Testis (tissue), 3 donors: Measurements from ENCODE around the gene ITPKC. TPM values are rescaled to one million over a fixed set of nuclear protein-coding genes. Genes with fewer than 3 reads are reported as not detected.

Experiments used
- DNase-seq: peaks from one replicate; pipeline ENCODE4 v3.0.0-alpha.2; 2019
- H3K27ac ChIP-seq, 2 donors: fragments of 200-600 bp; sonication (generic); one replicate each; pipeline ENCODE4 v1.5.1; 2019
- H3K27me3 ChIP-seq: fragments of 200-600 bp; sonication (generic); one replicate; pipeline ENCODE4 v1.5.1; 2019
- H3K36me3 ChIP-seq: fragments of 200-600 bp; sonication (generic); one replicate; pipeline ENCODE4 v1.5.1; 2017; ENCODE audit warnings: low read depth; ENCODE audit errors: missing control alignments
- H3K4me1 ChIP-seq: fragments of 200-600 bp; sonication (generic); one replicate; pipeline ENCODE4 v1.5.1; 2019
- H3K4me3 ChIP-seq, 2 donors: fragments of 200-600 bp; sonication (generic); one replicate each; pipeline ENCODE4 v1.5.1; 2017 to 2019
- H3K9me3 ChIP-seq: fragments of 200-600 bp; sonication (generic); one replicate; pipeline ENCODE4 v1.5.1; 2017
- POLR2A ChIP-seq: fragments of 450-650 bp; IDR thresholded peaks from one replicate; pipeline ENCODE4 v1.6.1; 2017; ENCODE audit warnings: antibody characterized with exemption, mild to moderate bottlenecking, moderate library complexity
- WGBS, 2 donors: methylation state at CpG; one replicate each; pipeline ENCODE4 v1.1.5; 2018; 5-methylcytosine and 5-hydroxymethylcytosine counted together
- intact Hi-C: fragments of 100-400 bp; cut with DNase I; formaldehyde crosslinking; loops from one replicate; pipeline ENCODE4 v1.15.1; 2023; ENCODE audit warnings: low total_unique reads
- polyA plus RNA-seq: library from polyadenylated mRNA; stranded (reverse); fragments of 350-450 nt; fragmentation: Illumina TruSeq; extraction: RNeasy Lipid Tissue Mini Kit (QIAGEN cat#74804); gene quantifications from one replicate; pipeline ENCODE4 v1.2.3, GENCODE V29; 2014; ENCODE audit warnings: low read depth, low replicate concordance; ENCODE audit not compliant: insufficient read depth
- total RNA-seq, 2 donors: library from RNA; depleted of rRNA; stranded (reverse); fragments of >200 nt; gene quantifications; one replicate each; pipeline ENCODE4 v1.2.3, GENCODE V29; 2016
- TF ChIP-seq, protein P1 (sequence below), 3 experiments: fragments of 450-650 bp in 2 of 3; fragments of 200-600 bp in 1 of 3; sonication (generic) in 1 of 3; IDR thresholded peaks; one replicate each; pipeline ENCODE4 v1.5.1; 2016 to 2019; ENCODE audit warnings: antibody characterized with exemption in 3 of 3, mild to moderate bottlenecking in 2 of 3, moderate library complexity in 1 of 3

Gene ITPKC
- total and polyA plus RNA-seq, 3 donors from 2014 or later: 11.6 to 20.8 (median 19.2) TPM

DNA sequence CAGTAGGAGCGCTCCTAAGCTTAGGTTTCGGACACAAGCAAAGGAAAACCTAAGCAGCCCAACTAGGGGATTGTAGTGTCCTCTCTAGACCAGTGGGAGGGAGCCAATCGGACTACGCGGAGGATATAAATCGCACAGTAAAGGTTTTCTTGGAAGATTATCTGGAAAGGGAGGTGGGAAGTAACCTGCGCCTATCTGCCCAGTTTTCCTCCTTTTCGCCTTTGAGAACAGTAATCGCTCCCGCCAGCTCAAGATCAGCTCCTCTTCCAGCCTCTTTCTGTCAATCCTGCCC is 60.7 kb downstream of the ITPKC start:
- Histone ChIP-seq H3K4me3 (peak overlapping the region; percentile 73 to 95), H3K27ac (peak overlapping the region; percentile 95 to 96), H3K9me3 (no peaks in the 10 kb centered on the region), H3K4me1 (peaks cover 12% of the 10 kb centered on the region), H3K36me3 (no peaks in the 10 kb centered on the region), H3K27me3 (no peaks in the 10 kb centered on the region)
- intact Hi-C loops: no loop called here
- no peak for DNase-seq
- WGBS, 2 donors: 0% methylated on average over 10 of the region's 10 CpGs
- TF ChIP-seq, protein P1, sequence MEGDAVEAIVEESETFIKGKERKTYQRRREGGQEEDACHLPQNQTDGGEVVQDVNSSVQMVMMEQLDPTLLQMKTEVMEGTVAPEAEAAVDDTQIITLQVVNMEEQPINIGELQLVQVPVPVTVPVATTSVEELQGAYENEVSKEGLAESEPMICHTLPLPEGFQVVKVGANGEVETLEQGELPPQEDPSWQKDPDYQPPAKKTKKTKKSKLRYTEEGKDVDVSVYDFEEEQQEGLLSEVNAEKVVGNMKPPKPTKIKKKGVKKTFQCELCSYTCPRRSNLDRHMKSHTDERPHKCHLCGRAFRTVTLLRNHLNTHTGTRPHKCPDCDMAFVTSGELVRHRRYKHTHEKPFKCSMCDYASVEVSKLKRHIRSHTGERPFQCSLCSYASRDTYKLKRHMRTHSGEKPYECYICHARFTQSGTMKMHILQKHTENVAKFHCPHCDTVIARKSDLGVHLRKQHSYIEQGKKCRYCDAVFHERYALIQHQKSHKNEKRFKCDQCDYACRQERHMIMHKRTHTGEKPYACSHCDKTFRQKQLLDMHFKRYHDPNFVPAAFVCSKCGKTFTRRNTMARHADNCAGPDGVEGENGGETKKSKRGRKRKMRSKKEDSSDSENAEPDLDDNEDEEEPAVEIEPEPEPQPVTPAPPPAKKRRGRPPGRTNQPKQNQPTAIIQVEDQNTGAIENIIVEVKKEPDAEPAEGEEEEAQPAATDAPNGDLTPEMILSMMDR (IDR thresholded peaks at IDR 0.05): no peak
- TF ChIP-seq POLR2A: no peak

DNA sequence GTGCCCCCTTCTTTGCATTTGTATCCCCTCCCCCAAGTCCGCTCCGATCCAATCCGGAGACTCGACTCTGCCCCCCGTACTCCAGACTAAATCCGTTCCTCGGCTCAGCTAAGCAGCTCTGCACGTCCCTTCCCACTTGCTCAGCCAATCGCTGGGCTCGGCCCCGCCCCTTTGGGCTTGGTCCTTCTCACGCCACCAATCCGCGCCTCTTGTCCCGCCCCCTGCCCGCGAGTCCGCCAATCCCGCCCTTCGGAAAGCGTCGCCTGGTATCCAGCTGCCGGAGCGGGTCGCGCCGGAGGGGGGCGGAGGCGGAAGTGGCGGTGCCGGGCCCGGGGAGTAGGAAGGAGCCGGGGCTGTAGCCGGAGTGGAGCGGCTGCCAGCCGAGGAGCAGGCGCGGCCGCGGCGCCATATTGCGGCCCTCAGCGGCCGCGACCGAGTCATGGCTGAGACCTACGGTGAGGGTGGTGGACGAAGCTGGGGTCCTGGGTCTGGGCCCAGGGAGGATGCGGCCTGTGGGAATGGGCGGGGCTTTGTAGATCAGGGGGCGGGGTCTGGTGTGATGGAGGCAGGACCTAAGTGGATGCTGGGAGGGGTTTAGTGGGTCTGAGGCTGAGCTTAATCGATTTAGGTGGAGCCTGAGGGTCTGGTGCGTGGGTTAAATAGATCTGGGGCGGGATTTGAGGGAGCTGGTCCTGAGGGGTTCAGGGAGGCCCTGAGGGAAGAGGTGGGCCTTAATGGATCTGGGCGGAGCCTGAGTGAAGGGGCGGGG is 61.2 kb downstream of the ITPKC start, which contains the start of gene RAB4B:
RAB4B (plus strand) TSS at position 311 of the 769 bp plus-strand sequence; CDS start at position 440, 129 bp downstream.
- Histone ChIP-seq H3K27me3 (no peaks in the 10 kb centered on the region), H3K9me3 (no peaks in the 10 kb centered on the region), H3K4me1 (peaks cover 12% of the 10 kb centered on the region), H3K27ac (peak within 1 kb of the TSS; percentile 95 to 96), H3K4me3 (peak within 1 kb of the TSS; percentile 73 to 95), H3K36me3 (no peaks in the 10 kb centered on the region)
- intact Hi-C loops: no loop called here
- DNase-seq: peak; percentile 100
- TF ChIP-seq, protein P1 (IDR thresholded peaks at IDR 0.05): peak in 2 of 3 experiments; percentile 37 to 45
- peak; percentile 69 for TF ChIP-seq POLR2A
- WGBS, 2 donors: 1 to 2% methylated on average over 32 to 54 of the region's 56 CpGs

DNA sequence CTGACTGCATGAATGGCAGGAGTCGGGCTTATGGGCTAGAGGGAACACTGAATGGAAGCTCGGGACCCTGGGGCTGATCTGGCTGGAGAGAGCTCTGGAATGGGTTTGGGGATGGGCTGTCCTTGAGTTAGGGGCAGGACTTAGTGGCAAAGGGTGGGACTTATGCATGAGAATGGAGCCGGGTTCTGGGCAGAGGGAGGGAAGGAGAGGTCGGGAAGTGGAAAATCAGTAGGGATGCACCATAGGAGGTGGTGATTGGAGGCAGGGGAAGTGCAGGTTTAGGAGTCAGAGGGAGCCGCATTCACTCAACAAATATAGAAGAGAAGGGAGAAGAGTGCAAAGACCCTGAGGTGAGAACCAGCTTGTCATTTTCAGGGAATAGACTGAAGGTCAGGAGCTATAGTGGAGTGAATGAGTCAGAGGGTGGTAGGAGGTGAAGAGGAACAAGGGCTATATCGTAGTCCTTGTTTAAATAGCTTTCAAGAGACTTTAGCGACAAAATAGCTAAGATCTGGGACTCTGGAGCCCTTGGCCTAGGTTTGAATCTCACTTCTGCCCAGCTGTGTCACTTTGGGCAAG is 61.9 kb downstream of the ITPKC start:
- H3K36me3 ChIP-seq: no peaks in the 10 kb centered on the region
- peaks cover 12% of the 10 kb centered on the region for H3K4me1 ChIP-seq
- H3K27me3 ChIP-seq: no peaks in the 10 kb centered on the region
- TF ChIP-seq, protein P1 (IDR thresholded peaks at IDR 0.05): no peak
- no peak for TF ChIP-seq POLR2A
- no peak for DNase-seq
- H3K4me3 ChIP-seq: peak overlapping the region; percentile 73 to 95
- 9 to 12% methylated on average over 7 of the region's 7 CpGs for WGBS, 2 donors
- H3K9me3 ChIP-seq: no peaks in the 10 kb centered on the region
- intact Hi-C loops: no loop called here
- peak overlapping the region; percentile 95 to 96 for H3K27ac ChIP-seq

DNA sequence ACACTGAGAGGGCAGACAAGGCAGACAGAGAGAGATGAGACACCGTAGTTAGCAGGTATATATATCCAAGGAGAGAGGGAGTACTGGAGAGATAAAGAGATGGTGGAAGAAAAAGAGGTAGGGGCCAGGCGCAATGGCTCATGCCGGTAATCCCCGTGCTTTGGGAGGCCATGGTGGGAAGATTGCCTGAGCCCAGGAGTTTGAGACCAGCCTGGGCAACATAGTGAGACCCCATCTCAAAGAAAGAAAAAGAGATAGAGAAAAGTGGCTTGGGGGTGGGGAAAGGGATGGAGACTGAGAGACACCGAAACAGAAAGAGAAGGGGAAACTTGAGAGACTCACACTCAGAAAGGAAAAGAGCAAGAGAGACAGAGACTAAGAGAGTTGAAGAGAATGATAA is 63.7 kb downstream of the ITPKC start:
- intact Hi-C loops: no loop called here
- H3K4me1 ChIP-seq: peaks cover 12% of the 10 kb centered on the region
- H3K4me3 ChIP-seq: no peak overlapping the region
- no peak overlapping the region for H3K27ac ChIP-seq
- no peaks in the 10 kb centered on the region for H3K27me3 ChIP-seq
- H3K9me3 ChIP-seq: no peaks in the 10 kb centered on the region
- no peak for DNase-seq
- H3K36me3 ChIP-seq: no peaks in the 10 kb centered on the region
- TF ChIP-seq, protein P1 (IDR thresholded peaks at IDR 0.05): no peak
- TF ChIP-seq POLR2A: no peak
- WGBS, 2 donors: 94 to 96% methylated on average over 5 of the region's 5 CpGs
